Right atrium auricular region (tissue), 2 donors: ENCODE measurements around the gene ZNF135. TPM values are rescaled to one million over a fixed set of nuclear protein-coding genes. Genes with fewer than 3 reads are reported as not detected.

Experiments used
- DNase-seq: peaks from one replicate; pipeline ENCODE4 v3.0.0-alpha.2; 2019; ENCODE audit warnings: low spot score
- H3K27ac ChIP-seq, 2 donors: fragments of 200-600 bp; sonication (generic); 1 replicate in 1 of 2; 2 replicates in 1 of 2; pipeline ENCODE4 v1.5.1; 2016 to 2019
- H3K27me3 ChIP-seq, 2 donors: fragments of 200-600 bp; sonication (generic); one replicate each; pipeline versions ENCODE4 v1.5.1 to v1.6.0; 2017 to 2019
- H3K36me3 ChIP-seq: fragments of 200-600 bp; sonication (generic); one replicate; pipeline ENCODE4 v1.5.1; 2016
- H3K4me1 ChIP-seq, 2 donors: fragments of 200-600 bp; sonication (generic); one replicate each; pipeline versions ENCODE4 v1.5.1 to v1.6.0; 2017 to 2019
- H3K4me3 ChIP-seq, 2 donors: fragments of 200-600 bp; sonication (generic); 1 replicate in 1 of 2; 2 replicates in 1 of 2; pipeline ENCODE4 v1.5.1; 2017 to 2019; ENCODE audit warnings: mild to moderate bottlenecking in 1 of 2, moderate library complexity in 1 of 2
- H3K9me3 ChIP-seq, 2 donors: fragments of 200-600 bp; sonication (generic); one replicate each; pipeline ENCODE4 v1.5.1; 2019
- total RNA-seq, 2 donors: library from RNA; depleted of rRNA; stranded (reverse); fragments of >200 nt; gene quantifications; one replicate each; pipeline ENCODE4 v1.1.0, GENCODE V29; 2016
- TF ChIP-seq, protein P1 (sequence below), 2 donors: fragments of 200-600 bp; sonication (generic); IDR thresholded peaks; one replicate each; pipeline ENCODE4 v1.5.1; 2019; ENCODE audit warnings: antibody characterized with exemption in 2 of 2

ZNF135 gene
- total RNA-seq, 2 donors from 2014 or later = 2.5 to 3.1 TPM

DNA sequence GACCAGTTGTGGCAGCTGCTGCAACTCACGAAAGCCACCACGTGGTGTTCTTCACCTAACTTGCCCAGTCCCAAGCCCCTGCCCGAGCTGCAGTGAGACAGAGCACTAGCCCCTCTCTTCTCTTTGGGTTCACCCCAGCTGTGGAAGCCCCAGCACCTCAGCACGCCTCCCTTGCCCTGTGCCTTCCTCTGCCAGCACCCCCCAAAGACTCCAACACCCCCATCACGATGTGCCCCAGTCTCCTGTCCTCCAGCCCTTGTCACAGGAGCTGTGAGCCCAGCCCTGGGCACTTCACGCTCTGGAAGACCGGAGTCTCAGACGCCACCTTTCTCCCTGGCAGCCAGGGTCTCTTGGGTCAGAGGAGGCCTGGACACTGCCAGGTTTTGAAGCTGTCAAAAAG is 2.2 kb upstream of the ZNF135 start:
- no peak overlapping the region for H3K27ac ChIP-seq
- no peak overlapping the region for H3K4me3 ChIP-seq
- no peak for DNase-seq
- H3K9me3 ChIP-seq = peaks cover 0 to 4% of the 10 kb centered on the region in 2 donors
- TF ChIP-seq, protein P1, sequence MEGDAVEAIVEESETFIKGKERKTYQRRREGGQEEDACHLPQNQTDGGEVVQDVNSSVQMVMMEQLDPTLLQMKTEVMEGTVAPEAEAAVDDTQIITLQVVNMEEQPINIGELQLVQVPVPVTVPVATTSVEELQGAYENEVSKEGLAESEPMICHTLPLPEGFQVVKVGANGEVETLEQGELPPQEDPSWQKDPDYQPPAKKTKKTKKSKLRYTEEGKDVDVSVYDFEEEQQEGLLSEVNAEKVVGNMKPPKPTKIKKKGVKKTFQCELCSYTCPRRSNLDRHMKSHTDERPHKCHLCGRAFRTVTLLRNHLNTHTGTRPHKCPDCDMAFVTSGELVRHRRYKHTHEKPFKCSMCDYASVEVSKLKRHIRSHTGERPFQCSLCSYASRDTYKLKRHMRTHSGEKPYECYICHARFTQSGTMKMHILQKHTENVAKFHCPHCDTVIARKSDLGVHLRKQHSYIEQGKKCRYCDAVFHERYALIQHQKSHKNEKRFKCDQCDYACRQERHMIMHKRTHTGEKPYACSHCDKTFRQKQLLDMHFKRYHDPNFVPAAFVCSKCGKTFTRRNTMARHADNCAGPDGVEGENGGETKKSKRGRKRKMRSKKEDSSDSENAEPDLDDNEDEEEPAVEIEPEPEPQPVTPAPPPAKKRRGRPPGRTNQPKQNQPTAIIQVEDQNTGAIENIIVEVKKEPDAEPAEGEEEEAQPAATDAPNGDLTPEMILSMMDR (IDR thresholded peaks at IDR 0.05) = no peak
- no peaks in the 10 kb centered on the region for H3K36me3 ChIP-seq
- peaks cover 0 to 13% of the 10 kb centered on the region in 2 donors for H3K4me1 ChIP-seq
- H3K27me3 ChIP-seq = no peaks in the 10 kb centered on the region

DNA sequence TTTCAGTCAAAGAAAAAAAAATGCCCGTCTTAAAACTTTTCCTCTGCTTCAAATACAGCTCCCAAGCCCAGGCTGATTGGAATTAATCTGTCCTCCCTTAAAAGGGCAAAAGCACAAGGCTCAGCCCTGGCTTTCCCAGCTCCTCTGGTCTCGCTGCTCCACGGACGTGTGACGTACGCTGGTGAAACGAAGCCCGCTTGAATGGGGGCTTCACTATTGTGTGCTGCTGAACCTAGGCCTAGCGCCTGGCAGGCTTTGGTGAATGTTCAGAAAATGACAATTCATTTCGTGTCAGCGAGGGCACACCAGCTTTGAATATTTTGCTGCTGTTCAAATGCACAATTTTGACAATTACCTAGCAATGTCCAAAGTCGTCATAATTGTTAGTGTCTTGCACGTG is 615 bp upstream of the ZNF135 start:
- peaks cover 0 to 4% of the 10 kb centered on the region in 2 donors for H3K9me3 ChIP-seq
- DNase-seq = no peak
- peak overlapping the region in 1 of 2 donors; percentile 75 for H3K4me3 ChIP-seq

DNA sequence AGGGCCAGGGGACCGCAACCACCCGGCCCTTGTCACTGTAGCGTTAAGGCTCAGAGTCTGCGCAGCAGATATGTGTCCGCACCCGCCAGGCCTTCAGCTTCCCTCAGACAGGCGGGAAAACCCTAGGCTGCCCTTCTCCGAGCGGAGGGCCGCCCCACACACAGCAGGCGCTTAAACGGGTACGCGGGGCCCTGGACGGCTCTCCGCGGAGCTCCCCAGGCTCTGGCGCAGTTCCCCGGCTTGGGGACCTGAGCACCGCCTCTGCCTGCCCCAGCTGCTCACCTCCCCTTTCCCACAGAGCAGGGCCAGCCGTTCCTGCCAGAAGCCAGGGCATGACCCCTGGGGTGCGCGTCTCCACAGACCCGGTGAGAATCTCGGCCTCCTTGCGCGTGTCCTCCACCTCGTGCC is 593 bp downstream of the ZNF135 start:
- peak overlapping the region; percentile 59 to 75 for H3K4me3 ChIP-seq

More for the DNA sequence above, 615 bp upstream of the ZNF135 start:
- Histone ChIP-seq H3K27ac (peak overlapping the region; percentile 93 to 97), H3K4me1 (peaks cover 0 to 13% of the 10 kb centered on the region in 2 donors), H3K27me3 (no peaks in the 10 kb centered on the region), H3K36me3 (no peaks in the 10 kb centered on the region)
- TF ChIP-seq, protein P1 (IDR thresholded peaks at IDR 0.05) = no peak

DNA sequence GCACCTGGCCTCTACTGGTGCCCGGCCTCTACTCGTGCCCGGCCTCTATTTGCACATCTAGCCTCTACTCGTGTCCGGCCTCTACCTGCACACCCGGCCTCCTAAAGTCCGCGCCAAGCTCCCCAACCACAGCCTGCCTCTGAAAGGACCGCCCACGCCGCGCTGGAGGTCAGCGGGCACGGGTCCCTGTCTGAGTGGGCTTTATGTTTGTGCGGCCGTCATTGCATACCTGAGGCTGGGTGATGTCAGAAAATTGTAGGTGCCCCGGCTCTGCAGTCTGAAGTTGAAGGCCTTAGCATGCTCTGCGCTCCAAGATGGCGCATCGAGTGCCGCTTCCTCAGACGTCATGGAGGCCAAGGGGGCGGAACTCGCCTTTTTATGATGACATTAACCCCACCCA is 1.1 kb downstream of the ZNF135 start:
- Histone ChIP-seq H3K27ac (peak overlapping the region in 1 of 2 donors; percentile 97), H3K36me3 (peaks cover 12% of the 10 kb centered on the region), H3K9me3 (peaks cover 0 to 11% of the 10 kb centered on the region in 2 donors), H3K4me3 (peak overlapping the region; percentile 59 to 75), H3K4me1 (peaks cover 0 to 13% of the 10 kb centered on the region in 2 donors), H3K27me3 (no peaks in the 10 kb centered on the region)
- TF ChIP-seq, protein P1 (IDR thresholded peaks at IDR 0.05) = no peak
- DNase-seq = no peak

More for the DNA sequence above, 593 bp downstream of the ZNF135 start:
- no peak for DNase-seq
- H3K27me3 ChIP-seq = no peaks in the 10 kb centered on the region
- H3K27ac ChIP-seq = peak overlapping the region; percentile 93 to 97
- peaks cover 0 to 13% of the 10 kb centered on the region in 2 donors for H3K4me1 ChIP-seq
- H3K9me3 ChIP-seq = peaks cover 0 to 7% of the 10 kb centered on the region in 2 donors
- TF ChIP-seq, protein P1 (IDR thresholded peaks at IDR 0.05) = no peak
- peaks cover 8% of the 10 kb centered on the region for H3K36me3 ChIP-seq

DNA sequence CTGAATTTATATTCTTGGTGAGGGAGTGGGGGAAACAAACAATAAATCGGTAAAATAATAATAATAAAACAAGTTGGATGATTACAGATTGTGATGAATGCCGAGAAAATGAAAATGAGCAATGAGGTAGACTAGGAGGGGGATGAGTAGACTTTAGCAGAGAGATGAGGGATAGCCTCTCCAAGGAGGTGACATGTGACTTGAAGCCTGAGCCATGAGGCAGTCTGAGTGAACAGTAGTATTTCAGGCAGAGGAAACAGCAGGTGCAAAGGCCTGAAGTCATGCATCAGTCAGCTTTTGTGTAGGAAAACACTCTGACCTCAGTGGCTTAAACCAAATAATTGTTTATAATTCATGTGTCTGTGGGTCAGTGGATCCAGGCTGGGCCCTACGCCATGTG is 4.6 kb downstream of the ZNF135 start:
- Histone ChIP-seq H3K36me3 (peaks cover 36% of the 10 kb centered on the region), H3K27me3 (no peaks in the 10 kb centered on the region), H3K4me3 (no peak overlapping the region), H3K9me3 (peaks cover 31 to 46% of the 10 kb centered on the region in 2 donors), H3K4me1 (peaks cover 0 to 10% of the 10 kb centered on the region in 2 donors), H3K27ac (no peak overlapping the region)
- TF ChIP-seq, protein P1 (IDR thresholded peaks at IDR 0.05) = no peak
- DNase-seq = no peak
